Central memory CD8-positive, alpha-beta T cell (primary cell): ENCODE measurements around the gene PHACTR1.

Experiments used
- ATAC-seq: fragments of 150-1000 bp; cut with Tn5 transposase; replicated peaks from 2 replicates; pipeline ENCODE4 v1.10.0; 2022; ENCODE audit warnings: mild to moderate bottlenecking, moderate FRiP score, moderate number of reproducible peaks; ENCODE audit not compliant: poor library complexity, severe bottlenecking; ENCODE audit errors: extremely low read depth
- DNase-seq, 2 donors: peaks; one replicate each; pipeline ENCODE4 v3.0.0; 2021; ENCODE audit warnings: low spot score in 2 of 2
- H3K27ac Mint-ChIP-seq: one replicate; pipeline ENCODE4 v1.8.0; 2022; ENCODE audit warnings: low read depth, mild to moderate bottlenecking, moderate library complexity, mixed read lengths
- H3K27me3 Mint-ChIP-seq: one replicate; pipeline ENCODE4 v1.8.0; 2022; ENCODE audit warnings: mixed read lengths
- H3K36me3 Mint-ChIP-seq: one replicate; pipeline ENCODE4 v1.8.0; 2022; ENCODE audit warnings: mild to moderate bottlenecking, moderate library complexity, mixed read lengths; ENCODE audit not compliant: insufficient read depth
- H3K4me1 Mint-ChIP-seq: one replicate; pipeline ENCODE4 v1.8.0; 2022; ENCODE audit warnings: mixed read lengths
- H3K4me3 Mint-ChIP-seq: one replicate; pipeline ENCODE4 v1.8.0; 2022; ENCODE audit warnings: mild to moderate bottlenecking, moderate library complexity, mixed read lengths
- H3K9me3 Mint-ChIP-seq: one replicate; pipeline ENCODE4 v1.8.0; 2022; ENCODE audit warnings: mixed read lengths

PHACTR1 gene

GRCh38 chr6:13024616-13025015 is 308.0 kb downstream of the PHACTR1 start:
- H3K4me1 Mint-ChIP-seq = no peaks in the 10 kb centered on the region
- H3K27me3 Mint-ChIP-seq = peaks cover 53% of the 10 kb centered on the region
- no peak for ATAC-seq
- no peaks in the 10 kb centered on the region for H3K9me3 Mint-ChIP-seq
- H3K36me3 Mint-ChIP-seq = no peaks in the 10 kb centered on the region
- DNase-seq = no peak
- H3K4me3 Mint-ChIP-seq = no peak overlapping the region
- no peak overlapping the region for H3K27ac Mint-ChIP-seq

DNA sequence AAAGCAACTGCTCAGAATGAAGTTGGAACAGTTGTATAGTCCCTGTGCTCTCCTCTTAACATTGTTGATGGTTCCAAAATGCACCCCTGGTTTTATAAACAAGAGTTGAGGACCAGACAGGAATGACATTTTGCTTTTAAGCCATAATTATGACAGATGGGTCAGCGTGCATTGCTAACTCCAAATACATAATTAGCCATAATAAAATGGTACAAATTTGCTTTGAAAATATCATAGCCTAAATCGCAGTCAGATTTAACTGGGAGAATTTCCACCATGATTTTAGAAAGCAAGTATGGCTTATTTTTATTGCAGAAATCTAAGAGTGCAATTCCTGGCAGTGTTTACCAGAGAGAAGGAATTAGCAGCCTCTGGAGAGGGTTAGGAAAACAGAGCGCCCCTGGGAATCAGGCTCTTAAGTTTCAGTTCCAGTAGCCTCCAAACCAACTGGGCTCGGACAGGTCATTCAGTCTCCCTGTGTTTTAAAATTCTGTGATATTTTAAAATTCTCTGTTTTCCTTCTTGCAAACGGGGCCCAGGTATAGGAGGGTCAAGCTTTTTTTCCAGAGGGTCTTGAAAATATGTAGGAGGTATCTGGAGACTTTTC is 309.4 kb downstream of the PHACTR1 start:
- H3K4me3 Mint-ChIP-seq = no peak overlapping the region
- ATAC-seq = no peak
- no peaks in the 10 kb centered on the region for H3K4me1 Mint-ChIP-seq
- no peaks in the 10 kb centered on the region for H3K36me3 Mint-ChIP-seq
- H3K27ac Mint-ChIP-seq = no peak overlapping the region
- H3K9me3 Mint-ChIP-seq = no peaks in the 10 kb centered on the region
- DNase-seq = no peak
- H3K27me3 Mint-ChIP-seq = peaks cover 51% of the 10 kb centered on the region

DNA sequence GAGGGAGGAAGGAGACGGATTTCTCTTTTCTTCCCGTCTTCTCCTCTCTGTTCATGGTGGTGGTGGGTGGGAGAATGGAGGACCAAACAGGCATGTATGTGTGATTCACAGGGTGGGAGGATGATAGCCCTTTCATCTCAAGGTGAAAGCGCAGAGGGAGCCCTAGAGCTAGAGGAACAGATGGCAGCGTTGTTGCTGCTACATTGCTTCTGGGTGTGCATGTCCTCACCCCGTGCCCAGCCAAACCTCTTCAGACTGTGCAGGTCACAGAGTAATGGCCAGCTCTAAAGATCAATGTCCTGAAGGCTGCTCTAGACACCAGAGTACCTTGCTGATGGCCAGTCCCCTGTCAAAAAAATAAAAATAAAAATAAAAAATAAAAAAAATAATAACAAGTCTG is 310.0 kb downstream of the PHACTR1 start:
- H3K27ac Mint-ChIP-seq = no peak overlapping the region
- DNase-seq (no peak), ATAC-seq (no peak)
- H3K36me3 Mint-ChIP-seq = no peaks in the 10 kb centered on the region
- H3K27me3 Mint-ChIP-seq = peaks cover 51% of the 10 kb centered on the region
- H3K9me3 Mint-ChIP-seq = no peaks in the 10 kb centered on the region
- H3K4me3 Mint-ChIP-seq = no peak overlapping the region
- H3K4me1 Mint-ChIP-seq = no peaks in the 10 kb centered on the region

- Mint-ChIP-seq H3K4me3 (no peak overlapping the region), H3K9me3 (no peaks in the 10 kb centered on the region), H3K27ac (no peak overlapping the region), H3K27me3 (peaks cover 51% of the 10 kb centered on the region), H3K4me1 (no peaks in the 10 kb centered on the region), H3K36me3 (no peaks in the 10 kb centered on the region)
- ATAC-seq (no peak), DNase-seq (no peak)
Measured at GRCh38 chr6:13027207-13027606, 310.6 kb downstream of the PHACTR1 start.

- DNase-seq = no peak
- Mint-ChIP-seq H3K4me3 (no peak overlapping the region), H3K27ac (no peak overlapping the region), H3K36me3 (no peaks in the 10 kb centered on the region), H3K27me3 (peaks cover 40% of the 10 kb centered on the region), H3K9me3 (no peaks in the 10 kb centered on the region), H3K4me1 (no peaks in the 10 kb centered on the region)
- no peak for ATAC-seq
Measured at GRCh38 chr6:13030396-13030795, 313.8 kb downstream of the PHACTR1 start.

DNA sequence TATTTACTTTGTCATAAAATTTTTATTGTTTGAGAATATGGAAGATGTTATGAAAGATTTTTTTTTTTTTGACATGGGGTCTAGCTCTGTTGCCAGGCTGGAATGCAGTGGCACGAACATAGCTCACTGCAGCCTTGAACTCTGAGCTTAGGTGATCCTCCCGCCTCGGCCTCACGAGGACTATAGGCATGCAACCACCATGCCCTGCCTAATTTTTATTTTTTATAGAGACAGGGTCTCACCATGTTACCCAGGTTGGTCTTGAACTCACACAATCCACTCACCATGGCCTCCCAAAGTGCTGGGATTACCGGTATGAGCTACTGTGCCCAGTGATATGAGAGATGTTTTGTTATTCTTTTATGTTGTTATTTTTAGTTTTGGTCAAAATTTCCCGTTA is 316.0 kb downstream of the PHACTR1 start:
- DNase-seq (no peak), ATAC-seq (no peak)
- Mint-ChIP-seq H3K27ac (no peak overlapping the region), H3K27me3 (peaks cover 48% of the 10 kb centered on the region), H3K9me3 (no peaks in the 10 kb centered on the region), H3K4me3 (no peak overlapping the region), H3K4me1 (no peaks in the 10 kb centered on the region), H3K36me3 (no peaks in the 10 kb centered on the region)

DNA sequence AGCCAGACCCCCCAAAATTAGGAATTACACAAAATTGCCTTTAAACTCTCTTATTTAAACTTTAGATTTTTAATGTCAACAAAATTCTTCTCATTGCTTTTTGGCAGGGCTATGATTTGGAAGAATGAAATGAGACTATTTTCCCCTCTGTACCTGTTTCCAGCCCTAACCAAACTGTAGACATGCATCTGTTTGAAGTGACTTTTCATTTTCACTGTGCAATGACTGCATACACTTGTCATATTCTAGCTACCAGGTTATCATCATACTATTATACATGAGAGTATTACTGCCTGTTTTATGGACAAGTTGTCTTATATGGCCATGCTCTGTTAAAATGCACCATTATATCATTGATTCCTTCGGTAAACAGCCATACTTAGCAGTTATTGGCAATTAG is 316.6 kb downstream of the PHACTR1 start:
- Mint-ChIP-seq H3K27me3 (peaks cover 52% of the 10 kb centered on the region), H3K27ac (no peak overlapping the region), H3K4me3 (no peak overlapping the region), H3K36me3 (no peaks in the 10 kb centered on the region), H3K9me3 (no peaks in the 10 kb centered on the region), H3K4me1 (no peaks in the 10 kb centered on the region)
- ATAC-seq (no peak), DNase-seq (no peak)

- H3K27ac Mint-ChIP-seq = no peak overlapping the region
- no peak for DNase-seq
Measured at GRCh38 chr6:13034316-13034715, 317.7 kb downstream of the PHACTR1 start.

GRCh38 chr6:13035606-13036005 is 319.0 kb downstream of the PHACTR1 start:
- Mint-ChIP-seq H3K36me3 (no peaks in the 10 kb centered on the region), H3K27me3 (peaks cover 36% of the 10 kb centered on the region), H3K4me1 (no peaks in the 10 kb centered on the region), H3K4me3 (no peak overlapping the region), H3K9me3 (no peaks in the 10 kb centered on the region), H3K27ac (no peak overlapping the region)
- ATAC-seq (no peak), DNase-seq (no peak)

More at GRCh38 chr6:13034316-13034715, 317.7 kb downstream of the PHACTR1 start:
- H3K4me1 Mint-ChIP-seq = no peaks in the 10 kb centered on the region
- peaks cover 41% of the 10 kb centered on the region for H3K27me3 Mint-ChIP-seq
- no peak for ATAC-seq
- H3K9me3 Mint-ChIP-seq = no peaks in the 10 kb centered on the region
- H3K36me3 Mint-ChIP-seq = no peaks in the 10 kb centered on the region
- no peak overlapping the region for H3K4me3 Mint-ChIP-seq

DNA sequence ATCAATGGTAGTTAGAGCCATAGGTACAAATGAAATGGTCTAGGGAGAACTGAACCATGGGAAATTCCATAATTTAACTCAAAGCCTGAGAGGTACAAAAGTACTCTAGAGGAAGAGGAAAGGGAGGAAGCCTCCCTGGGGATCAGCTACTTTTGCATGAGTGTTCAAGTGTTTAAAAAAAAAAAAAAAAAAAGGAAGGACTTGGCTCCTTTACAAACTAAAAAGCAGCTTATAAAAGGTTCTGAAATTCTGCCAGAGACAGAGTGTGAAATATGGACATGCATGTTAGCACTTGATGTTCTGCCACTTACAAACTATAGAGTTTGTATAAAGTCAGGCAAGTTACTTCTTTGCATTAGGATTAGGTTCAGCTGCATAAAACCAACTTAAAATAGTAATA is 321.7 kb downstream of the PHACTR1 start:
- ATAC-seq = no peak
- Mint-ChIP-seq H3K36me3 (no peaks in the 10 kb centered on the region), H3K27ac (no peak overlapping the region), H3K4me3 (no peak overlapping the region), H3K9me3 (no peaks in the 10 kb centered on the region), H3K4me1 (no peaks in the 10 kb centered on the region), H3K27me3 (peaks cover 34% of the 10 kb centered on the region)
- DNase-seq = no peak

DNA sequence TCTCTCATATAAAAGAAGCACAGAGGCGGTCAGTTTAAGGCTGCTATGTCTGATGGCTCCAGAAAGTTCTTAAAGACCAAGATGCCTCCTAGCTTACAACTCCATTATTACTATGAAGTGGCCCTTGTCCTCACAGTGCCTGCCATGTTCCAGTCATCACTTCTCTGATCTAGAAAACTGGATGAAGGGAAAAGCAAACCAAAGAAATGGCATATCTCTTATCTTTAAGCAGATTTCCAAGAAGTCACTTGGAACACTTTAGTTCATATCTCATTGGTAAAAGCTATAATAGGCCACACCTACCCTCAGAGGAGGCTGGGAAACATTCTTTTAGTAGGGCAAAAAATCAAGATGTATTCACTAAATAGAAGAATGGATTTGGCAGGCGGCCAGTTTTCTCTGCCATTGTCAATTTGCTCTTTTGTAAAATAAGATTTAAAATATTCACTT is 322.2 kb downstream of the PHACTR1 start:
- H3K4me3 Mint-ChIP-seq = no peak overlapping the region
- H3K36me3 Mint-ChIP-seq = no peaks in the 10 kb centered on the region
- no peak overlapping the region for H3K27ac Mint-ChIP-seq
- peaks cover 34% of the 10 kb centered on the region for H3K27me3 Mint-ChIP-seq
- DNase-seq (no peak), ATAC-seq (no peak)
- no peaks in the 10 kb centered on the region for H3K9me3 Mint-ChIP-seq
- H3K4me1 Mint-ChIP-seq = no peaks in the 10 kb centered on the region

DNA sequence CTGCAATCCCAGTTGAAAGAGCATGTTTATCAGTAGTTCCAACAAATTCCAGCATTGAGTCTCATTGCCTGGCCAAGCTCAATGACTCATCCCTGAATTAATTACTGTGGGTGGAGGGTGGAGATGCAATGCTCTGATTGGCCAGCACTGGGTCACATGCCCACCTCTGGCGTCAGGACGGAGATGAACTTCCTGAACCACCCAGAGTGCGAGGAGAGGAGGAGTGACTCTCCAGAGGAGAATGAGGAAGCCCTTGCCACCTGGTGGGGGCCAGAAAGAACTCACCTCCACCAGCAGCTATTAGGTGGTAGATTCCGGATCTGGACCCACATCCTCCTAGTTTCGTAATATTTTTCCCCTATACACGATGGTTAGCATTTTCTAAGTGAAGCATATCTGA is 327.8 kb downstream of the PHACTR1 start:
- no peak overlapping the region for H3K27ac Mint-ChIP-seq
- no peak for ATAC-seq
- H3K4me1 Mint-ChIP-seq = no peaks in the 10 kb centered on the region
- H3K9me3 Mint-ChIP-seq = no peaks in the 10 kb centered on the region
- no peak overlapping the region for H3K4me3 Mint-ChIP-seq
- DNase-seq = no peak
- peaks cover 26% of the 10 kb centered on the region for H3K27me3 Mint-ChIP-seq
- H3K36me3 Mint-ChIP-seq = no peaks in the 10 kb centered on the region

DNA sequence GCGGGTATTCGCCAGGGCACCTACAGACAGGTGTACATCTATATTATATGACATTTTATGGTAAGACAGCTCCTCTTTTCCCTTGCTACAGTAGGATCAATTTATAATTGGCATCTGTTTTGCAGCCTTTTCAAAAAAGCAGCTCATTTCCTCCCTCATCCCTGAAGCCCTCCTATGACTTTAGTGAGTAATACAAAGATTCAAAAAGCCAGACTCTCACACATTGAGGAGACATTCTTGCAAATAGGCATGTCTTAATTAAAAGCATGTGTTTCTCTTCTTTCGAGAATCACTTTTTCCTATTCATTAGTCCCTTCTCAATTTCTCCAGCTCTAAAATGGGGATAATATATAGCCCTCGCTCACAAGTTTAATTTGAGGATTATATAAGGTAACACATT is 328.3 kb downstream of the PHACTR1 start:
- Mint-ChIP-seq H3K27me3 (peaks cover 26% of the 10 kb centered on the region), H3K4me3 (no peak overlapping the region), H3K4me1 (no peaks in the 10 kb centered on the region), H3K36me3 (no peaks in the 10 kb centered on the region), H3K27ac (no peak overlapping the region), H3K9me3 (no peaks in the 10 kb centered on the region)
- ATAC-seq (no peak), DNase-seq (no peak)

DNA sequence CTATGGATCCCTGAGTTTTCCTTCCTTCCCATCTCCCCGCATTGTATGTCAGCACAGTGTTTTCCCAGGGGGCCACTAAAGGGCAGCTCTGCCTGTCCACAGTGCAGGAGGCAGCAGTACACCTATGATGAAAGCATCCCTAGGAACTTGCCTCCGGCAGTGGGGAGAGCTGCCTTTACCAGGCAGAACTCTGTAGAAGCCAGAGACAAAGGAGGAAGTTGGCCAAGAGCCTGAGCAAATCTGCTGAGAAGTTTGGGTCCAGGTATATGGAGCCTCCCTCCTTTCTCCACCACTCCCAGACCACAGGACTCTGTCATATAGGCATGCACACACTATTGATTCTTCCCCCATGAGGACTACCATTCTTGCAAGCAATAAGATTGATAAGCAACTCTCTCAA is 329.1 kb downstream of the PHACTR1 start:
- Mint-ChIP-seq H3K9me3 (no peaks in the 10 kb centered on the region), H3K4me3 (no peak overlapping the region), H3K4me1 (no peaks in the 10 kb centered on the region), H3K27me3 (peaks cover 19% of the 10 kb centered on the region), H3K27ac (no peak overlapping the region), H3K36me3 (no peaks in the 10 kb centered on the region)
- ATAC-seq = no peak
- DNase-seq = no peak
